GM06990 (cell line): ENCODE results near the gene AADAC.
"Not testable (repeated sequence)": the region's sequence is repeated elsewhere in the genome, so short reads cannot be mapped to it uniquely, and the experiment has no call there.

Experiments
- DNase-seq: peaks from one replicate; pipeline ENCODE4 v3.0.0-alpha.2; 2011; ENCODE audit not compliant: insufficient read length; ENCODE audit errors: extremely low read depth
- H3K27me3 ChIP-seq: replicated peaks from 2 replicates; pipeline ENCODE4 v1.6.0; 2011; ENCODE audit warnings: low read length; ENCODE audit not compliant: control insufficient read depth, insufficient read depth
- H3K36me3 ChIP-seq: 2 replicates; pipeline ENCODE4 v1.5.1; 2011; ENCODE audit warnings: low read length; ENCODE audit not compliant: control insufficient read depth, insufficient read depth
- H3K4me3 ChIP-seq: replicated peaks from 2 replicates; pipeline ENCODE4 v1.5.1; 2011; ENCODE audit warnings: low read depth, mild to moderate bottlenecking, control low read depth, low read length
- TF ChIP-seq, protein P1 (sequence below): IDR thresholded peaks from 2 replicates; pipeline ENCODE4 v1.5.1; 2011; ENCODE audit warnings: low read length, control low read depth, mild to moderate bottlenecking, inconsistent platforms; ENCODE audit not compliant: insufficient read depth, poor library complexity, severe bottlenecking

AADAC gene

DNA sequence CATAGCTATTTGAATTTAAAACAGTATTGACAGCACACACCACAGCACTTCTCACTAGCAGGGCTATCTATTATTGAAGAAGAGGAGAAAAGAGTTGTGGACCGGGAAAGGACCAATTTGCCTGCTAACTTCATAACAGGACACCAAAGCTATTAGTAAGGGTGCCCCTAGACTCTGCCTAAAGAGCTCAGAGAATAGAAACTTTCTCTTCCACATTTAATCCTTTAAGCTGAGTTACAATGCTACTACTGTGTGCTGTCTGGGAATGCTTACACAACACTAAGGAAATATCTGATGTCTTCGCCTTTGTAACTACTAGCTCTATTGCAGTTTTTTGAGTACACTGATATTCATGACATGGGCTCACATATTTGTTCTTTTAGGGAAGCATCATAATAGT, 13.5 kb upstream of the AADAC start:
- TF ChIP-seq, protein P1, sequence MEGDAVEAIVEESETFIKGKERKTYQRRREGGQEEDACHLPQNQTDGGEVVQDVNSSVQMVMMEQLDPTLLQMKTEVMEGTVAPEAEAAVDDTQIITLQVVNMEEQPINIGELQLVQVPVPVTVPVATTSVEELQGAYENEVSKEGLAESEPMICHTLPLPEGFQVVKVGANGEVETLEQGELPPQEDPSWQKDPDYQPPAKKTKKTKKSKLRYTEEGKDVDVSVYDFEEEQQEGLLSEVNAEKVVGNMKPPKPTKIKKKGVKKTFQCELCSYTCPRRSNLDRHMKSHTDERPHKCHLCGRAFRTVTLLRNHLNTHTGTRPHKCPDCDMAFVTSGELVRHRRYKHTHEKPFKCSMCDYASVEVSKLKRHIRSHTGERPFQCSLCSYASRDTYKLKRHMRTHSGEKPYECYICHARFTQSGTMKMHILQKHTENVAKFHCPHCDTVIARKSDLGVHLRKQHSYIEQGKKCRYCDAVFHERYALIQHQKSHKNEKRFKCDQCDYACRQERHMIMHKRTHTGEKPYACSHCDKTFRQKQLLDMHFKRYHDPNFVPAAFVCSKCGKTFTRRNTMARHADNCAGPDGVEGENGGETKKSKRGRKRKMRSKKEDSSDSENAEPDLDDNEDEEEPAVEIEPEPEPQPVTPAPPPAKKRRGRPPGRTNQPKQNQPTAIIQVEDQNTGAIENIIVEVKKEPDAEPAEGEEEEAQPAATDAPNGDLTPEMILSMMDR, result no peak
- no peaks in the 10 kb centered on the region for H3K27me3 ChIP-seq
- no peak overlapping the region for H3K4me3 ChIP-seq
- no peak for DNase-seq
- H3K36me3 ChIP-seq, result no peaks in the 10 kb centered on the region

DNA sequence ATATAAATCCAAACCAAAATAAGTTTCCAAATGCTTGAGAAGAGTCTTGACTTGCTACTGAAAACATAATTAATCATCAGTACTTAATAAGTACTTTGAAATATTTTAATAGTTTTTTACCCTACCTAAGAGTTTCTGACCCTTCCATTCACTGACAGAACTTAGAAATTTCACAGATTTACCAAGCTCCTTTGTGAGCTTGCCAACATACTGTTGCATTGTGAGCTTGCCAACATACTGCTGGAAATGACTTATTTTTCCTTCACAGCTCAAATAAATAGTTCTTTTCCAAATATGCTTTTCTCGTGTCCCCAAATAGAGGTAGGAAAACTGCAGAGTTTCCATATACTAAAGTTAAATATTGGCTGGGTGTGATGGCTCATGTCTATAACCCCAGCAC, 9.6 kb upstream of the AADAC start:
- Histone ChIP-seq H3K4me3 (no peak overlapping the region), H3K27me3 (no peaks in the 10 kb centered on the region), H3K36me3 (no peaks in the 10 kb centered on the region)
- DNase-seq, result no peak
- TF ChIP-seq, protein P1, result no peak

DNA sequence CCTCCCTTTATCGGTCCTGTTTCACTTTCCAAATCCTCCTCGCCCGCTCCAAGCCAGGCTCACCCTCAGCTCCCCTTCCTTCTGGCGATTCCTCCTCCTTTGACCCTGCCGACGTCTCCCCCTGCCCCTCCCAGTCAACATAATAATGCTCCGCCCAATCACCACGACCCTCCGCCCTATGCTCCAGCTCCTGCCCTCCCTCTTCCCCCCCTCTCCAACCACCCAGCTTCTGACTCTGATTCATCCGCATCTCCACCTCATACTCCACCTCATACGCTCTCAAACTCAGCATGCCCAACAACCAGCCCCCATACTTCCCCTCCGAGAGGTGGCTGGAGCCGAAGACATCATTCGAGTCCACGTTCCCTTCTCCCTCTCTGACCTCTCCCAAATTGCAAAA, 7.1 kb upstream of the AADAC start:
- TF ChIP-seq, protein P1, result no peak
- Histone ChIP-seq H3K27me3 (no peaks in the 10 kb centered on the region; the same call in 1 of the 2 replicates), H3K4me3 (no peak overlapping the region), H3K36me3 (no peaks in the 10 kb centered on the region)
- no peak for DNase-seq

DNA sequence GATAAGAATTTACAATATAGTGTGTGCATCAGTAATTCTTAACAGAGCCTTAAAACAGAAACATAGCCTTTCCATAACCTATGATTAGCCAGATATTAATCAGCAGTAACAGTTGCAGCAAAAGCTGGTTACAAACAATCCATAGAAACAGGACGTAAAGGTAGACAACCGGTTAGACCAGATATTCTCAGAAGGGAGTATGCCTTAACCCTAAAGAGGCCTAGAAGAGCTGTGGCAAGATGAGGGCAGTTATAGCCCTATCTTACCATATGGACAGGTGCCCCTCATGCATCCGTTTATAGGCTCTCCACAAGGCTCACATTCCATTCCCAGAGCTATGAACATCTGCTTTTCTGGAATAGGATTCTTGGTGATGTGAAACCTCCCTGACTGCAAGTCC, 5.0 kb upstream of the AADAC start:
- H3K4me3 ChIP-seq, DNase-seq, H3K27me3 ChIP-seq, H3K36me3 ChIP-seq: not testable (repeated sequence)

DNA sequence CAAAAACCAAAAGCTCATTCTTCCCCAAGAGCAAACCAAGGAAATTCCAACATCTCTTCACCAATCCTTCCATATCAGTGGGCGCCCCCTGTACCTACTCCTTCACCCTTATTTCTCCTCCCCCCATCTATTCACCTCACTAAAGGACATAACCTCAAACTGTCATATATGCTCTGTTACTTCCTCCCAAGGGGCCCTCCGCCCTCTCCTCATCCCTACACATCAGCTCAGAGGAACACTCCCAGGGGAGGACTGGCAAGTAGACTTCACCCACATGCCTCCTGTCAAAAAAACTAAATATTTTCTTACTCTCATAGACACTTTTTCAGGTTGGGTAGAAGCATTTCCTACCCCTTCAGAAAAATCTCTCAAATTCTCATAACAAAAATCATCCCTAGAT, 2.4 kb upstream of the AADAC start:
- H3K4me3 ChIP-seq, result no peak overlapping the region
- TF ChIP-seq, protein P1, result no peak
- no peaks in the 10 kb centered on the region for H3K36me3 ChIP-seq
- DNase-seq, result no peak
- no peaks in the 10 kb centered on the region; the same call in 1 of the 2 replicates for H3K27me3 ChIP-seq

DNA sequence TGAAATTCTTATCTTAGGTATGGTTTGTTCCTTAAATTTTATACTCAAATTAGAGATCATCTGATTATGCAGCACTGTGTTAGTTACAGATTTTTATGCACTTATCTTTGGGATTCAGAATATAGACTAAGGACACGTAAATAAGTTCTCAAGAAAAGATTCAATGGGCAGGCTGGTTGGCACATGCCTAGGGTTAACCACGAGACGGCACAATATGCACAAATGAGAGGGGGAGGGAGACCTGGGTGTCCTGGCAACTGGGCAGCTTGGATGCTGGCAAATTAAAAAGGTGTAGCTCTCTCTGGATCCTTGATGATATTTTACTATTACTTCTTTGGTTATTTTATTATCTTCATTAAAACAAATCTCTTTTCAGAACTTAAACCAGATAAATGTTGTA, 672 bp downstream of the AADAC start:
- Histone ChIP-seq H3K4me3 (no peak overlapping the region), H3K36me3 (no peaks in the 10 kb centered on the region), H3K27me3 (no peaks in the 10 kb centered on the region; the same call in 1 of the 2 replicates)
- TF ChIP-seq, protein P1, result no peak
- no peak for DNase-seq
